WTC11 (cell line): ENCODE measurements around the gene INPP4B. TPM values are rescaled to one million over a fixed set of nuclear protein-coding genes. Genes with fewer than 3 reads are reported as not detected.

Source experiments
- ATAC-seq: fragments of 200-7000 bp; cut with Tn5 transposase; 2 replicates; pipeline ENCODE4 v1.10.0; 2021; ENCODE audit warnings: mild to moderate bottlenecking, moderate library complexity
- CTCF ChIA-PET: fragments of 300-600 bp; sonication (Branson Sonifier 250); formaldehyde crosslinking; loops from one replicate; lab custom pipeline; 2021; ENCODE audit warnings: antibody characterized with exemption; lab: Charles Lee
- POLR2A ChIA-PET: fragments of 350-600 bp; sonication (Branson Sonifier 250); formaldehyde crosslinking; loops from one replicate; lab custom pipeline; 2021; ENCODE audit warnings: antibody characterized with exemption; lab: Charles Lee
- DNase-seq: peaks from one replicate; pipeline ENCODE4 v3.0.0; 2021; ENCODE audit warnings: low spot score
- H3K27ac Mint-ChIP-seq: 2 replicates; pipeline ENCODE4 v1.8.0; 2021; ENCODE audit warnings: mixed read lengths
- H3K27me3 Mint-ChIP-seq: 2 replicates; pipeline ENCODE4 v1.8.0; 2021; ENCODE audit warnings: low read depth, mild to moderate bottlenecking, moderate library complexity, mixed read lengths
- H3K36me3 Mint-ChIP-seq: 2 replicates; pipeline ENCODE4 v1.8.0; 2021; ENCODE audit warnings: mixed read lengths
- H3K4me1 Mint-ChIP-seq: 2 replicates; pipeline ENCODE4 v1.8.0; 2022; ENCODE audit warnings: mixed read lengths
- H3K4me3 Mint-ChIP-seq: 2 replicates; pipeline ENCODE4 v1.8.0; 2021; ENCODE audit warnings: mild to moderate bottlenecking, moderate library complexity, mixed read lengths
- H3K9me3 Mint-ChIP-seq: 2 replicates; pipeline ENCODE4 v1.8.0; 2021; ENCODE audit warnings: mixed read lengths
- CDX4 ChIP-seq: fragments of 250-450 bp; sonication (Bioruptor Pico); IDR thresholded peaks from 2 replicates; pipeline ENCODE4 v1.9.0; 2021; ENCODE audit warnings: moderate library complexity, mild to moderate bottlenecking, inconsistent platforms, borderline replicate concordance
- E2F5 ChIP-seq: sonication (generic); formaldehyde crosslinking; IDR thresholded peaks from 2 replicates; pipeline ENCODE4 v1.8.1; 2022; ENCODE audit warnings: mild to moderate bottlenecking, moderate library complexity, missing genetic modification reagents
- ETV6 ChIP-seq: sonication (generic); formaldehyde crosslinking; IDR thresholded peaks from 2 replicates; pipeline ENCODE4 v1.8.1; 2022; ENCODE audit warnings: mild to moderate bottlenecking, missing genetic modification reagents
- GABPB1 ChIP-seq: sonication (generic); formaldehyde crosslinking; IDR thresholded peaks from 2 replicates; pipeline ENCODE4 v1.8.1; 2023; ENCODE audit warnings: mild to moderate bottlenecking, missing genetic modification reagents
- GRHL2 ChIP-seq: fragments of 250-450 bp; sonication (Bioruptor Pico); IDR thresholded peaks from 2 replicates; pipeline ENCODE4 v1.8.0; 2022; ENCODE audit warnings: mild to moderate bottlenecking, moderate library complexity; ENCODE audit not compliant: insufficient replicate concordance, severe bottlenecking
- GTF2I ChIP-seq: fragments of 250-450 bp; sonication (Bioruptor Pico); conservative IDR thresholded peaks from 2 replicates; pipeline ENCODE4 v1.4.0; 2021; ENCODE audit warnings: mild to moderate bottlenecking
- IRF1 ChIP-seq: sonication (generic); formaldehyde crosslinking; IDR thresholded peaks from 2 replicates; pipeline ENCODE4 v1.8.0; 2023; ENCODE audit warnings: missing genetic modification reagents
- JAZF1 ChIP-seq: fragments of 250-450 bp; sonication (Bioruptor Pico); IDR thresholded peaks from 2 replicates; pipeline ENCODE4 v1.9.0; 2021; ENCODE audit warnings: moderate library complexity, mild to moderate bottlenecking, inconsistent platforms
- MAX ChIP-seq: sonication (generic); formaldehyde crosslinking; IDR thresholded peaks from 2 replicates; pipeline ENCODE4 v1.8.0; 2022; ENCODE audit warnings: mild to moderate bottlenecking, missing genetic modification reagents
- NR2C2 ChIP-seq: sonication (generic); formaldehyde crosslinking; IDR thresholded peaks from 2 replicates; pipeline ENCODE4 v1.8.0; 2022; ENCODE audit warnings: mild to moderate bottlenecking, missing genetic modification reagents
- PRDM15 ChIP-seq: sonication (generic); formaldehyde crosslinking; IDR thresholded peaks from 2 replicates; pipeline ENCODE4 v1.8.0; 2022; ENCODE audit warnings: missing genetic modification reagents
- RELA ChIP-seq: sonication (generic); formaldehyde crosslinking; IDR thresholded peaks from 2 replicates; pipeline ENCODE4 v1.8.1; 2022; ENCODE audit warnings: missing genetic modification reagents, mild to moderate bottlenecking, borderline replicate concordance
- STAT6 ChIP-seq: sonication (generic); formaldehyde crosslinking; conservative IDR thresholded peaks from 2 replicates; pipeline ENCODE4 v1.8.1; 2023; ENCODE audit warnings: mild to moderate bottlenecking, low read depth, missing genetic modification reagents, moderate library complexity
- ZNF232 ChIP-seq: sonication (generic); formaldehyde crosslinking; IDR thresholded peaks from 2 replicates; pipeline ENCODE4 v1.8.0; 2022; ENCODE audit warnings: mild to moderate bottlenecking, missing genetic modification reagents
- total RNA-seq: library from RNA; stranded (reverse); gene quantifications from 3 replicates; pipeline ENCODE4 v1.2.3, GENCODE V29; 2021
- TF ChIP-seq, protein P1 (sequence below): sonication (generic); formaldehyde crosslinking; IDR thresholded peaks from 2 replicates; pipeline ENCODE4 v1.8.0; 2023; ENCODE audit warnings: missing genetic modification reagents, mild to moderate bottlenecking, borderline replicate concordance
- TF ChIP-seq, protein P2 (sequence below): sonication (generic); formaldehyde crosslinking; IDR thresholded peaks from 2 replicates; pipeline ENCODE4 v1.8.0; 2022; ENCODE audit warnings: mild to moderate bottlenecking, missing genetic modification reagents

Gene INPP4B
- total RNA-seq, 1 experiment from 2014 or later = 0.92 TPM

- TF ChIP-seq, protein P1, sequence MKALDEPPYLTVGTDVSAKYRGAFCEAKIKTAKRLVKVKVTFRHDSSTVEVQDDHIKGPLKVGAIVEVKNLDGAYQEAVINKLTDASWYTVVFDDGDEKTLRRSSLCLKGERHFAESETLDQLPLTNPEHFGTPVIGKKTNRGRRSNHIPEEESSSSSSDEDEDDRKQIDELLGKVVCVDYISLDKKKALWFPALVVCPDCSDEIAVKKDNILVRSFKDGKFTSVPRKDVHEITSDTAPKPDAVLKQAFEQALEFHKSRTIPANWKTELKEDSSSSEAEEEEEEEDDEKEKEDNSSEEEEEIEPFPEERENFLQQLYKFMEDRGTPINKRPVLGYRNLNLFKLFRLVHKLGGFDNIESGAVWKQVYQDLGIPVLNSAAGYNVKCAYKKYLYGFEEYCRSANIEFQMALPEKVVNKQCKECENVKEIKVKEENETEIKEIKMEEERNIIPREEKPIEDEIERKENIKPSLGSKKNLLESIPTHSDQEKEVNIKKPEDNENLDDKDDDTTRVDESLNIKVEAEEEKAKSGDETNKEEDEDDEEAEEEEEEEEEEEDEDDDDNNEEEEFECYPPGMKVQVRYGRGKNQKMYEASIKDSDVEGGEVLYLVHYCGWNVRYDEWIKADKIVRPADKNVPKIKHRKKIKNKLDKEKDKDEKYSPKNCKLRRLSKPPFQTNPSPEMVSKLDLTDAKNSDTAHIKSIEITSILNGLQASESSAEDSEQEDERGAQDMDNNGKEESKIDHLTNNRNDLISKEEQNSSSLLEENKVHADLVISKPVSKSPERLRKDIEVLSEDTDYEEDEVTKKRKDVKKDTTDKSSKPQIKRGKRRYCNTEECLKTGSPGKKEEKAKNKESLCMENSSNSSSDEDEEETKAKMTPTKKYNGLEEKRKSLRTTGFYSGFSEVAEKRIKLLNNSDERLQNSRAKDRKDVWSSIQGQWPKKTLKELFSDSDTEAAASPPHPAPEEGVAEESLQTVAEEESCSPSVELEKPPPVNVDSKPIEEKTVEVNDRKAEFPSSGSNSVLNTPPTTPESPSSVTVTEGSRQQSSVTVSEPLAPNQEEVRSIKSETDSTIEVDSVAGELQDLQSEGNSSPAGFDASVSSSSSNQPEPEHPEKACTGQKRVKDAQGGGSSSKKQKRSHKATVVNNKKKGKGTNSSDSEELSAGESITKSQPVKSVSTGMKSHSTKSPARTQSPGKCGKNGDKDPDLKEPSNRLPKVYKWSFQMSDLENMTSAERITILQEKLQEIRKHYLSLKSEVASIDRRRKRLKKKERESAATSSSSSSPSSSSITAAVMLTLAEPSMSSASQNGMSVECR (CRISPR knock-in tag) = no peak
- no peak for TF ChIP-seq IRF1
- no peak for TF ChIP-seq E2F5 (CRISPR knock-in tag)
- TF ChIP-seq, all 79 proteins: peak for 0
Measured at GRCh38 chr4:142243255-142243654, 602.8 kb downstream of the INPP4B start (continued).

DNA sequence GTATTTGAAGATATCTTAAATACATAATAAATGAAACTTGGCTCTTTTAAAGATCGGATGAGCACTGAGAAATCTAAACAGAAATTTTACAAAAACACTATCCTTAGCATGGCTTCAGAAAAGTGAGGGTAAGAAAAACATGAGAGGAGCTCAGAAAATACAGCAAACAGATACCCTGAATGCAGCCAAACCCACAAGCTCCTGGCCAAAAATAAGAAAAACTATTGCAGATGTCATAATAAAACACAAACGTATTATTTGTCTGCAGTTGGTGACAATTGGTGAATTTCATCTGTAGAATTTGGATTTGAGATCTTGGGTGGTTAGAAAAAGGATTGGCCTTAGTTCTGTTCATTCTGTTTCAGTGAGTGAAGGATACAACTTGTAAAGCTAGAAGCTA is 603.9 kb downstream of the INPP4B start:
- CTCF ChIA-PET = no interaction called here
- POLR2A ChIA-PET = no interaction called here

More for the DNA sequence above, 603.9 kb downstream of the INPP4B start:
- ATAC-seq (no peak), DNase-seq (no peak)
- Mint-ChIP-seq H3K27me3 (no peaks in the 10 kb centered on the region), H3K9me3 (peaks cover 6% of the 10 kb centered on the region; the same call in 1 of the 2 replicates), H3K27ac (no peak overlapping the region), H3K36me3 (no peaks in the 10 kb centered on the region), H3K4me1 (peaks cover 3% of the 10 kb centered on the region; the same call in 1 of the 2 replicates), H3K4me3 (no peak overlapping the region)
- TF ChIP-seq GABPB1 (CRISPR knock-in tag) = no peak
- TF ChIP-seq IRF1 = no peak
- no peak for TF ChIP-seq ZNF232 (CRISPR knock-in tag)
- TF ChIP-seq STAT6 (CRISPR knock-in tag) = no peak
- TF ChIP-seq RELA (CRISPR knock-in tag) = no peak
- no peak for TF ChIP-seq CDX4
- no peak for TF ChIP-seq JAZF1 (CRISPR knock-in tag)
- TF ChIP-seq, protein P2, sequence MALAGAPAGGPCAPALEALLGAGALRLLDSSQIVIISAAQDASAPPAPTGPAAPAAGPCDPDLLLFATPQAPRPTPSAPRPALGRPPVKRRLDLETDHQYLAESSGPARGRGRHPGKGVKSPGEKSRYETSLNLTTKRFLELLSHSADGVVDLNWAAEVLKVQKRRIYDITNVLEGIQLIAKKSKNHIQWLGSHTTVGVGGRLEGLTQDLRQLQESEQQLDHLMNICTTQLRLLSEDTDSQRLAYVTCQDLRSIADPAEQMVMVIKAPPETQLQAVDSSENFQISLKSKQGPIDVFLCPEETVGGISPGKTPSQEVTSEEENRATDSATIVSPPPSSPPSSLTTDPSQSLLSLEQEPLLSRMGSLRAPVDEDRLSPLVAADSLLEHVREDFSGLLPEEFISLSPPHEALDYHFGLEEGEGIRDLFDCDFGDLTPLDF = no peak
- TF ChIP-seq PRDM15 (CRISPR knock-in tag) = no peak
- TF ChIP-seq ETV6 (CRISPR knock-in tag) = no peak
- no peak for TF ChIP-seq GTF2I (CRISPR knock-in tag)
- TF ChIP-seq NR2C2 (CRISPR knock-in tag) = no peak
- no peak for TF ChIP-seq MAX (CRISPR knock-in tag)
- no peak for TF ChIP-seq GRHL2
